NCI-H524 (cell line): ENCODE results near the gene CCDC85B.
"Not testable (repeated sequence)": the region's sequence is repeated elsewhere in the genome, so short reads cannot be mapped to it uniquely, and the experiment has no call there.

Experiments used
- DNase-seq, 2 experiments: peaks; one replicate each; lab custom pipeline; 2025; lab: John Stamatoyannopoulos, UW

The CCDC85B gene

GRCh38 chr11:65890324-65891218 is at the start of gene CCDC85B:
TSS of gene CCDC85B (plus strand) at chr11:65890673. CDS start at chr11:65890784, 111 bp downstream.
- peak; percentile 89 to 95 for DNase-seq

- no peak for DNase-seq
These were observed 48.3 kb upstream of the CCDC85B start for GRCh38 chr11:65842144-65842543.

- no peak for DNase-seq
These were observed 46.7 kb upstream of the CCDC85B start for GRCh38 chr11:65843811-65844210.

- DNase-seq = no peak
These were observed 46.1 kb upstream of the CCDC85B start for GRCh38 chr11:65844231-65844872.

GRCh38 chr11:65847746-65848145 is 42.7 kb upstream of the CCDC85B start:
- no peak for DNase-seq

GRCh38 chr11:65848693-65849092 is 41.8 kb upstream of the CCDC85B start:
- DNase-seq = not testable (repeated sequence)

GRCh38 chr11:65849366-65849765 is 41.1 kb upstream of the CCDC85B start:
- DNase-seq = no peak

- DNase-seq = no peak
These were observed 40.7 kb upstream of the CCDC85B start for GRCh38 chr11:65849771-65850216.

GRCh38 chr11:65850217-65851082 is 40.0 kb upstream of the CCDC85B start:
- DNase-seq = no peak

GRCh38 chr11:65851083-65851579 is 39.3 kb upstream of the CCDC85B start:
- DNase-seq = no peak

- no peak for DNase-seq
These were observed 38.5 kb upstream of the CCDC85B start for GRCh38 chr11:65851811-65852507.

GRCh38 chr11:65852508-65853245 is 37.8 kb upstream of the CCDC85B start:
- DNase-seq = no peak

- no peak for DNase-seq
These were observed 37.1 kb upstream of the CCDC85B start for GRCh38 chr11:65853246-65853979.

- DNase-seq = no peak
These were observed 36.3 kb upstream of the CCDC85B start for GRCh38 chr11:65854161-65854592.

- DNase-seq = no peak
These were observed 35.3 kb upstream of the CCDC85B start for GRCh38 chr11:65854852-65855837.

- no peak for DNase-seq
These were observed 34.5 kb upstream of the CCDC85B start for GRCh38 chr11:65855927-65856363.

GRCh38 chr11:65856689-65857499 is 33.6 kb upstream of the CCDC85B start:
- peak; percentile 52 for DNase-seq

GRCh38 chr11:65857500-65857852 is 33.0 kb upstream of the CCDC85B start:
- no peak for DNase-seq
